ENCODE measurements around the gene CAMSAP3.

- no peak for TF ChIP-seq POLR2AphosphoS5 (IDR thresholded peaks at IDR 0.05)
- TF ChIP-seq POLR2A (IDR thresholded peaks at IDR 0.05) = no peak
Observed at GRCh38 chr19:7560255-7560654, 35.4 kb upstream of the CAMSAP3 start.

All from spleen (tissue), 3 donors.